Sigmoid colon (tissue), 4 donors: ENCODE data around the gene COLEC11.

Experiments
- EP300 ChIP-seq, 4 donors: sonication (generic); formaldehyde crosslinking; IDR thresholded peaks; one replicate each; pipeline ENCODE4 v1.6.1; 2017; ENCODE audit warnings: antibody characterized with exemption in 4 of 4
- POLR2A ChIP-seq, 2 donors: fragments of 450-650 bp; IDR thresholded peaks; one replicate each; pipeline ENCODE4 v1.6.1; 2016; ENCODE audit warnings: antibody characterized with exemption in 2 of 2, mild to moderate bottlenecking in 2 of 2, moderate library complexity in 2 of 2
- POLR2AphosphoS5 ChIP-seq, 4 donors: sonication (generic); formaldehyde crosslinking; IDR thresholded peaks; one replicate each; pipeline ENCODE4 v1.6.1; 2017; ENCODE audit warnings: antibody characterized with exemption in 4 of 4
- TF ChIP-seq, protein P1 (sequence below), 4 experiments: fragments of 450-650 bp in 3 of 4; fragments of 200-600 bp in 1 of 4; IDR thresholded peaks; one replicate each; pipeline ENCODE4 v1.5.1; 2016 to 2019; ENCODE audit warnings: antibody characterized with exemption in 4 of 4, mild to moderate bottlenecking in 3 of 4, moderate library complexity in 2 of 4

DNA sequence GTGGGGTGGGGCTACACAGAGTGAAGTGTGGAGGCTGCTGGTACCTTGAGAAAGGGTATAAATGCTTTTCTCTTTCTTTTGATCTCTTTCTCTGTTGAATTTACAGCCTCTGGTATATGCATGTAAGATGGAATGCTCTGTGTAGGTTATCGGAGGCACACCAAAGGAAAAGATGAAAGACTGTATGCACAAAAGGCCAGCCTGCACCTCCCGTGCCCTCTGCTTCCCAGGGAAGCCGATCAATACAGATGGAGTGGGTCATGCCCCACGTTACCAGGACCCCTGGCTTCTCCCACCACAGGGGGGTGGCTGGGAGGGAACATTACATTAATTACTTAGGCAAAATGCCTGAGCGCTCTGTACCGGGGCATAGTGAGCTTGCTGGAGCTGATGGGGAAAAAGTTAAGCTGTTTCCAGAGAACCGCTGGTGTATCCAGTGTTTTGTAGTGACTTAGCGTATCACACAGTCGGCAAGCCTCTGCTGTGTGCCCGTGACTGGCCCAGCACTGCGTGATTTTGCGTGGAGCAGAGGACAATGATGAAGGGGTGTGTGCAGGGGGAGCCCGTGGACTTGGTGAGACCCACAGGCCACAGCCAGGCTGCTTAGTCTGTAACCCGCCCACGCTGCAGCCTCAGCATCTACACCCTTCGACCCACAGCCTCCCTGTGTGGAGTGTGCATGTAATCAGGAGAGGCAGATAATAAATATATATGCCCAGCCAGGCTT is 71.1 kb downstream of the COLEC11 start:
- TF ChIP-seq, protein P1, sequence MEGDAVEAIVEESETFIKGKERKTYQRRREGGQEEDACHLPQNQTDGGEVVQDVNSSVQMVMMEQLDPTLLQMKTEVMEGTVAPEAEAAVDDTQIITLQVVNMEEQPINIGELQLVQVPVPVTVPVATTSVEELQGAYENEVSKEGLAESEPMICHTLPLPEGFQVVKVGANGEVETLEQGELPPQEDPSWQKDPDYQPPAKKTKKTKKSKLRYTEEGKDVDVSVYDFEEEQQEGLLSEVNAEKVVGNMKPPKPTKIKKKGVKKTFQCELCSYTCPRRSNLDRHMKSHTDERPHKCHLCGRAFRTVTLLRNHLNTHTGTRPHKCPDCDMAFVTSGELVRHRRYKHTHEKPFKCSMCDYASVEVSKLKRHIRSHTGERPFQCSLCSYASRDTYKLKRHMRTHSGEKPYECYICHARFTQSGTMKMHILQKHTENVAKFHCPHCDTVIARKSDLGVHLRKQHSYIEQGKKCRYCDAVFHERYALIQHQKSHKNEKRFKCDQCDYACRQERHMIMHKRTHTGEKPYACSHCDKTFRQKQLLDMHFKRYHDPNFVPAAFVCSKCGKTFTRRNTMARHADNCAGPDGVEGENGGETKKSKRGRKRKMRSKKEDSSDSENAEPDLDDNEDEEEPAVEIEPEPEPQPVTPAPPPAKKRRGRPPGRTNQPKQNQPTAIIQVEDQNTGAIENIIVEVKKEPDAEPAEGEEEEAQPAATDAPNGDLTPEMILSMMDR (IDR thresholded peaks at IDR 0.05), result no peak
- TF ChIP-seq POLR2A (IDR thresholded peaks at IDR 0.05), result no peak
- no peak for TF ChIP-seq POLR2AphosphoS5 (IDR thresholded peaks at IDR 0.05)
- TF ChIP-seq EP300 (IDR thresholded peaks at IDR 0.05), result no peak
